SW 1271 (cell line): Measurements from ENCODE around the gene KIFBP.
A peak's percentile ranks its signal among the peaks of the same experiment; 100 is the strongest.
"Not testable (repeated sequence)": the region's sequence is repeated elsewhere in the genome, so short reads cannot be mapped to it uniquely, and the experiment has no call there.

ENCODE experiments used
- DNase-seq, 2 experiments: peaks; one replicate each; lab custom pipeline; 2025; lab: John Stamatoyannopoulos, UW

KIFBP gene

DNA sequence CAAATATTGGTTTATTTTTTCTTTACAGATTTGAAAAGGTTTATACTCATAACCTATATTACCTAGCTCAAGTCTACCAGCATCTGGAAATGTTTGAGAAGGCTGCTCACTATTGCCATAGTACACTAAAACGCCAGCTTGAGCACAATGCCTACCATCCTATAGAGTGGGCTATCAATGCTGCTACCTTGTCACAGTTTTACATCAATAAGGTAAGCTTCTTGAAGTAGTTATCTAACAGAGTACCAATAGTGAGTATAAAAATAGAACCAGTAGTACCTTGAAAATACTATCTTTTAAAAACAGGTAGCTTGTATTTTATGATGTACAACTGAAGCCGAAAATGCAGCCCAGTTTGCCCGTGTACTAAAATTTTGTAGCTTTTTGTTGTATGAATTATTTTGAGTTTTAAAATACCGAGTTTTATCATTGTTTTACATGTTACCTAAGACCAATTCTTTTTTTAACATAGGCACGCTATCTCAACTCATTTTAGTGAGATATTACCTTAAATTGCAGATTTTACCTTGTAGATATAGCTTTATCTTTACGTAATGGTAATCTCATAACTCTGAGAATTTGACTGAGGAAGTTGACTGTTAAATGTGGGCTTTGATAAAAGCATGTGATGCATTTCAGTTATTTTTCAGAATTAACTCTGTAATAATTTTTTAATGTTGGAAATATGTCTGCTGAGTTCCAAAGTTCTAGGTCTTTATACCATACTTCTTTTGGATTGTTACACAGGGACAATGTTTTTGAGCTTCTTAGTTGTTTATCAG lies 17.3 kb downstream of the KIFBP start:
- no peak for DNase-seq

DNA sequence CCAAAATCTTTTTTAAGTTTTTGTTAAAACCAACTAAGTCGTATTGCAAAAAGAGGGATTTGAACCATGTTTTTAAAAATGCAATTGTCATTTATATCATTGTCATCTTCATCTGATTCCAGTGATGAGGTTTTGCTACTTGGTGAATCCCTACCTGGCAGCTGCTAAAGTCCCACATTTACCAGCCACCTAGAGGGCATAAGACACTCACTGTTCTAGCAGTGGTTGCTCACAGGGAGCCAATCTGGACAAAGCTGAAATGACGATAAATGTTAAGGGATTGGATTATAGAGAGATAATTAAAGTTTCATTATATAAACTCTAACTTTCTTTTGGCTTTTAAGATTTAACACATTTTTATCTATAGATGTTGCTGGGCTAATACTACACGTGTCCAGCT lies 18.7 kb downstream of the KIFBP start:
- peak in 1 of 2 experiments; percentile 3 for DNase-seq

- DNase-seq: no peak
These were observed 20.8 kb downstream of the KIFBP start for GRCh38 chr10:69009360-69009759.

DNA sequence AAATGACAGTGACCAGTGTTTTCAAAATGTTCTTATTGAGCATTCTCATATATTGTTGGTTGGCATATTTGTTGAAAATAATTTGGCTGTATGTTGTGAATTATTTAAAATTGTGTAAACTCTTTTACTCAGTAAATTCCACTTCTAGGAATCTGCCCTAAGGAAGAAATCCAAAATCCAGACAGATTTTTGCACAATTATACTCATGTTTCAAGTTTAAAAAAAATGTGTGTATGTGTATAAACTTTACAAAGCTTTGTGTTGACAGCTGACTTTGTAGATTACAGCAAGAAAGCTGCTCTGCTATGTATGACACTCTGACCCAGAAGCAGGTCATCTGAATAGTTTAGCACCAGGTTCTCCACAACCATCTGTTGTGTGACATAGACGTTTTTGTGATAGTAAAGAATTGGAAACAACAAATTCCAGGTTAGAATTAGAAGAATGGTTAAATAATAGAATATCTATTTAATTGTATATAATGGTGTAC lies 21.6 kb downstream of the KIFBP start:
- no peak for DNase-seq

- not testable (repeated sequence) for DNase-seq
These were observed 24.2 kb downstream of the KIFBP start for GRCh38 chr10:69012778-69013177.

DNA sequence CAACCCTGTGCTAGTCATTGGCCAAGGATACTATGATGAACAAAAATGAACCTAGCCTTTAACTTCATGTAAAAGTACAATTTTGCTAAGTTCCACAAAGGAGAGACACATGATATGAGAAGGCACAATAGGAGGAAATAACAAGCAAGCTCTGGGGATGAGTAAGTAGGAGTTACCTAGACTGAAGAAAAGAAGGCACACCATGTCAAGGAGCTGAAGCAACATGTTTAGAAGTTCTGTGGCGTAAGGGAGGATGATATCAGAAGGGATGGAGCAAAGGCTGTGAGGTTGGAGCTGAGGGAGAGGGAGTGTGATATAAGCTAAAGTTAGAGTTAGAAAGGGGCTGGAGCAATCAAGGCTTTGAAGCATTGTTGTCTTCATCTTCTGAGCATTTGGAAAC lies 25.6 kb downstream of the KIFBP start:
- no peak for DNase-seq

- no peak for DNase-seq
These were observed 30.0 kb downstream of the KIFBP start for GRCh38 chr10:69018613-69019012.

GRCh38 chr10:69022611-69023010 lies 34.0 kb downstream of the KIFBP start:
- no peak for DNase-seq

- DNase-seq: no peak
These were observed 36.8 kb downstream of the KIFBP start for GRCh38 chr10:69025370-69025896.

GRCh38 chr10:69033256-69033655 lies 44.7 kb downstream of the KIFBP start:
- DNase-seq: no peak

DNA sequence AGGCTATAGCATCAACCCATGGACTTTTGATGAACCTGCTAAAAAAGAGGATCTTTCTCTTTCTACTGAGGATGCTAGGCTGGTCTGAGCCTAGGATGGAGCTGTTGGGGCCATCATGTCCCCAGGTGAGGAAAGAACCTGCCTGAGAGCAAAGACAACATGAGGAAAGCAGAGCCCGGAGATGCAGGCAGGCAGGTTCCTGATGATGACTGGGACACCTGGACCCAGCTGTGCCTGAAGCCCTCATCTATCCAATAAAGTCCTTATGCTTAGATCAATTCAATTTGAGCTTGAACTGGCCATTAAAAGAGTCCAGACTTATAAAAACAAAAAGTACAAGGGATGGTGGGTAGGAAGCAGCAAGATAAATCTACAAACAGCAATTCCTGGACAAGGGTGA lies 48.9 kb downstream of the KIFBP start:
- no peak for DNase-seq

DNA sequence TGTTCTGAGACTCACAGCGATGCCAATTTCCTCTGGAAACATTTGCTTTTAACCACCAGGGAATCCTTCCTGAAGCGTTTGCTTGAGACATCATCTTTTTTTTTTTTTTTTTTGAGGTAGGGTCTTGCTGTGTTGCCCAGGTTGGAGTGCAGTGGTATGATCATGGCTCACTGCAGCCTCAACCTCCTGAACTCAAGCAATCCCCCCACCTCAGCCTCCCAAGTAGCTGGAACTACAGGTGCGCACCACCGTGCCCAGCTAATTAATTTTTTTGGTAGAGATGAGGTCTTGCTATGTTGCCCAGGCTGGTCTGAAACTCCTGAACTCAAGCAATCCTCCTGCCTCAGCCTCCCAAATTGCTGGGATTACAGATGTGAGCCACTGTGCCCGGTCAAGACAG lies 52.3 kb downstream of the KIFBP start:
- DNase-seq: not testable (repeated sequence)

- no peak for DNase-seq
These were observed 53.8 kb downstream of the KIFBP start for GRCh38 chr10:69042417-69042816.

- no peak for DNase-seq
These were observed 54.2 kb downstream of the KIFBP start for GRCh38 chr10:69042838-69043237.

DNA sequence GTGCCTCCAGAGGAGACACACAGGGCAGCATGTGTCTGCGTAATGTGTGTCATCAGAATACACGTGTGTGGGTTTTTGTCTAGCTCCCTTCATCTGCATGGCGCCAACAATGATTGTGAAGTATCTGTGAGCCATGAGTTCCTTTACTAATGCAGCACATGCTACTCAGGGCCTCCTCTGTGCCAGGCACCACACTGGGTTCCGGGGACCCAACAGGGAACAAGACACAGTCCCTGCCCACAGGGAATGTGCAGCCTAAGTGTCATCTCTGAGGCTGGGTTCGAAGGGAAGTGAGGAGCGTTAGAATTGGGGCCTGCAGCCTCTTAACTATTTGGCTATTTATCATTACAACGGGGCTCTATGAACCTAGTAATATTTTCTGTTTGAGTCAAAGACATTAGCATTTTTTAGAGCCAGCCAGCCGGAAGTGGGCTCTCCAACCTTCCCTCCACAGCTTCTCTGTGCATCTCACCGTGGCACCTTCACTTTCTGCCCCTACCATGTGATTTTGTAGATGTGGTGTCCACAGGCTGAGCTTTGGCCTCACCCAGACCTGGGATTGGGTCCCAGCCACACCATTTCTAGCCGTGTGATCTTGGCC lies 55.4 kb downstream of the KIFBP start:
- DNase-seq: no peak

DNA sequence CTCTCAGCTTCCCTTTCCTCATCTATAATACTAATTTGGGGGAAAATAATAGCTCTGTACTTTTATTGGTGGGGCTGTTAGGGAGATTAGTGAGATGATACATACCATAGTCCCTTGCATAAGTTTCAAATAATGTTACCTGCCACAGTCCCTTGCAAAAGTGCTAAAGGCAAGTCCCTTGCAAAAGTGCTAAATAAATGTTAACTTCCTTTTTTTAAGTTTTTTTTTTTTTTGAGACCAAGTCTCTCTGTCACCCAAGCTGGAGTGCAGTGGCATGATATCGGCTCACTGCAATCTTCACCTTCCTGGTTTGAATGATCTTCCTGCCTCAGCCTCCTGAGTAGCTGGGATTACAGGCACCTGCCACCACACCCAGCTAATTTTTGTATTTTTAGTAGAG lies 55.9 kb downstream of the KIFBP start:
- no peak for DNase-seq

- DNase-seq: no peak
These were observed 57.1 kb downstream of the KIFBP start for GRCh38 chr10:69045441-69046300.

- no peak for DNase-seq
These were observed 58.7 kb downstream of the KIFBP start for GRCh38 chr10:69047111-69047832.

GRCh38 chr10:69048103-69048502 lies 59.5 kb downstream of the KIFBP start:
- no peak for DNase-seq

GRCh38 chr10:69049566-69049961 lies 61.0 kb downstream of the KIFBP start:
- DNase-seq: no peak

- DNase-seq: no peak
These were observed 62.7 kb downstream of the KIFBP start for GRCh38 chr10:69051303-69051702.
